Testis (tissue), 2 donors: ENCODE results near the gene AUH.

Experiments used
- POLR2A ChIP-seq: fragments of 450-650 bp; IDR thresholded peaks from one replicate; pipeline ENCODE4 v1.6.1; 2017; ENCODE audit warnings: antibody characterized with exemption, mild to moderate bottlenecking, moderate library complexity
- TF ChIP-seq, protein P1 (sequence below), 3 experiments: fragments of 450-650 bp in 2 of 3; fragments of 200-600 bp in 1 of 3; sonication (generic) in 1 of 3; IDR thresholded peaks; one replicate each; pipeline ENCODE4 v1.5.1; 2016 to 2019; ENCODE audit warnings: antibody characterized with exemption in 3 of 3, mild to moderate bottlenecking in 2 of 3, moderate library complexity in 1 of 3

GRCh38 chr9:91295357-91295756 is 66.4 kb downstream of the AUH start:
- TF ChIP-seq, protein P1, sequence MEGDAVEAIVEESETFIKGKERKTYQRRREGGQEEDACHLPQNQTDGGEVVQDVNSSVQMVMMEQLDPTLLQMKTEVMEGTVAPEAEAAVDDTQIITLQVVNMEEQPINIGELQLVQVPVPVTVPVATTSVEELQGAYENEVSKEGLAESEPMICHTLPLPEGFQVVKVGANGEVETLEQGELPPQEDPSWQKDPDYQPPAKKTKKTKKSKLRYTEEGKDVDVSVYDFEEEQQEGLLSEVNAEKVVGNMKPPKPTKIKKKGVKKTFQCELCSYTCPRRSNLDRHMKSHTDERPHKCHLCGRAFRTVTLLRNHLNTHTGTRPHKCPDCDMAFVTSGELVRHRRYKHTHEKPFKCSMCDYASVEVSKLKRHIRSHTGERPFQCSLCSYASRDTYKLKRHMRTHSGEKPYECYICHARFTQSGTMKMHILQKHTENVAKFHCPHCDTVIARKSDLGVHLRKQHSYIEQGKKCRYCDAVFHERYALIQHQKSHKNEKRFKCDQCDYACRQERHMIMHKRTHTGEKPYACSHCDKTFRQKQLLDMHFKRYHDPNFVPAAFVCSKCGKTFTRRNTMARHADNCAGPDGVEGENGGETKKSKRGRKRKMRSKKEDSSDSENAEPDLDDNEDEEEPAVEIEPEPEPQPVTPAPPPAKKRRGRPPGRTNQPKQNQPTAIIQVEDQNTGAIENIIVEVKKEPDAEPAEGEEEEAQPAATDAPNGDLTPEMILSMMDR (IDR thresholded peaks at IDR 0.05) = no peak
- no peak for TF ChIP-seq POLR2A
